ENCODE data around the gene ROBO1. TPM values are rescaled to one million over a fixed set of nuclear protein-coding genes. Genes with fewer than 3 reads are reported as not detected.

Gene ROBO1
- total RNA-seq, 1 donor from 2014 or later = 182 TPM

DNA sequence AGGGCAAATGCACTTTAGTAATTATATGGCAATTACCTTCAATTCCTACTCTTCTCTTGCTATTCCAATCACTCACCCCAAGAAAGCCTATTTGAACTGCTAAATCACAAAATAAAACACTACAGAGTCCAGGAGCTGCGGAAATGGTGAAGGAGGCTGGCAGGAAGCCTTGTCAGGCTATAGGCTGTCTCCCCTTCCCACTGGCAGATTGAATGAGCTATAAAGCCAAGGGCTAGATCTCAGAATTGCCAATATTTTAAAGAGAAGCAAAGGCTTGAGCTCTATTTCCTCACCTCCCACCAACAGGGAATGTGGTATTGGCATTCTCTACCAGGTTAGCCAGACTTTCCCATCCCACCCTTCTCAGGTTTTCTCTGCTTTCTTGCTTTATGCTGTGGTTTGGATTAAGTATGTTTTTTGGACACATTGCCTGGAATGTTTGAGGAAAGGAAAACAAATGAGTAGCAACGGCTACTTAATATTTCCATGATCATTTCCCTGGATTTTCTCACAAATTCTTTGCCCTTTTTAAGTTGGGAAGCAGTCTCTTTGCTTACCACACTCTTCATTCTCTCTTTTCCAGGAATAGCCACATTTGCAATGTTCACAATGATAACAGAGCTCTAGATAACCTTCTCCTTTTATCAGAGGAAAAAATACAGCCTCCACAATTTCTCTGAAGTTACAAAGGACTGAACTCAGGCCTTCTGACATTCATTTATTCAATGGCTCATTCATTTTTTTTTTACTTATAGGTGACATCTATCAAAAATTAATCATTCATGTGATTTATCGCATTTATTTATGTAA is 1125.4 kb downstream of the ROBO1 start:
- DNase-seq (ENCODE audit: extremely low spot score, unreplicated experiment) = no peak
- Mint-ChIP-seq H3K27me3 (no peaks in the 10 kb centered on the region), H3K4me1 (ENCODE audit: unreplicated experiment) (peaks cover 11% of the 10 kb centered on the region), H3K4me3 (no peak overlapping the region), H3K27ac (no peak overlapping the region), H3K9me3 (no peaks in the 10 kb centered on the region), H3K36me3 (peaks cover 25% of the 10 kb centered on the region)
- no peak for TF ChIP-seq CTCF (conservative IDR thresholded peaks at IDR 0.05)

GRCh38 chr3:78641703-78642102 is 1126.1 kb downstream of the ROBO1 start:
- H3K4me3 Mint-ChIP-seq = no peak overlapping the region
- no peaks in the 10 kb centered on the region for H3K27me3 Mint-ChIP-seq
- peaks cover 4% of the 10 kb centered on the region for H3K4me1 Mint-ChIP-seq (ENCODE audit: unreplicated experiment)
- DNase-seq (ENCODE audit: extremely low spot score, unreplicated experiment) = no peak
- H3K27ac Mint-ChIP-seq = no peak overlapping the region
- H3K9me3 Mint-ChIP-seq = no peaks in the 10 kb centered on the region
- TF ChIP-seq CTCF (conservative IDR thresholded peaks at IDR 0.05) = no peak
- H3K36me3 Mint-ChIP-seq = peaks cover 21% of the 10 kb centered on the region

DNA sequence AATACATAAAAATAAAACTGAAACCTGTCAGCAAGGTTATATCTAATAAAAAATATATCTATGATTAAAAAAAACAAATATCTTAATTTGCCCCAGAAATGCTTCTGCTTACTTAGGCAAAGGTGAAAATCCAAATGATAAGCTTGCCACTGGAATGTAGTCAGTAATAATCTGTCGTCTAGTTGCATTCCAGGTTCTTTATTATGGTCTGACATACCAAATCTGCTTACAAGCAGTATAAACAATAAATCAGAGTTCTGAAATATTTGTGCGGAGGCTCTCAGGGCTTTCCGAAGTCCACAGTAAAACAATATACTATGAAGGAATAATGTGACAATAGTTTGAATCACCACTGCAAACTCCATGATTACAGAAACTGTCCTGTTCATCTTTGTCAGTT is 1133.5 kb downstream of the ROBO1 start:
- no peaks in the 10 kb centered on the region for H3K27me3 Mint-ChIP-seq
- H3K27ac Mint-ChIP-seq = no peak overlapping the region
- peaks cover 21% of the 10 kb centered on the region for H3K36me3 Mint-ChIP-seq
- no peak overlapping the region for H3K4me3 Mint-ChIP-seq
- DNase-seq (ENCODE audit: extremely low spot score, unreplicated experiment) = no peak
- H3K4me1 Mint-ChIP-seq (ENCODE audit: unreplicated experiment) = peaks cover 8% of the 10 kb centered on the region
- no peak for TF ChIP-seq CTCF (conservative IDR thresholded peaks at IDR 0.05)
- no peaks in the 10 kb centered on the region for H3K9me3 Mint-ChIP-seq

DNA sequence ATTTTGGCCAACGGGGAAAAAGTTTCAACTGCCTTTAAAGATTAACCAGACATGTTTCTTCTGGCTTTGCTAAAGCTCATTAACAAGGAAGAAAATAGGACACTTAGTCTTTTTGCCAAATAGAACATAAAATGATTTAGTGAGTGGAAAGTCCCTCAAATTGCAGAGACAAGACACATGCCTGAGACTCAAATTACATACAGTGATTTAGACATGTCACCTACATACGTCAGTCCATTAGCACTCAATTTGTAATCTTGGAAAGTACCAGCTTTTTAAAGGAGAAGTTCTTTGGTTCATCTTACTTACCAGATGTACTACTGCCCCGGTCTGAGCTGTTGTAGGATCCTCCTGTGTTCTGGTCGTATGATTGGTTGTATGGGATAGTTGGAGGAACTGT is 1134.2 kb downstream of the ROBO1 start:
- peaks cover 8% of the 10 kb centered on the region for H3K4me1 Mint-ChIP-seq (ENCODE audit: unreplicated experiment)
- no peak overlapping the region for H3K4me3 Mint-ChIP-seq
- no peak for TF ChIP-seq CTCF (conservative IDR thresholded peaks at IDR 0.05)
- DNase-seq (ENCODE audit: extremely low spot score, unreplicated experiment) = no peak
- no peaks in the 10 kb centered on the region for H3K9me3 Mint-ChIP-seq
- no peaks in the 10 kb centered on the region for H3K27me3 Mint-ChIP-seq
- H3K27ac Mint-ChIP-seq = no peak overlapping the region
- peaks cover 25% of the 10 kb centered on the region for H3K36me3 Mint-ChIP-seq

- peaks cover 29% of the 10 kb centered on the region for H3K36me3 Mint-ChIP-seq
- no peak overlapping the region for H3K4me3 Mint-ChIP-seq
- H3K9me3 Mint-ChIP-seq = no peaks in the 10 kb centered on the region
- no peak for TF ChIP-seq CTCF (conservative IDR thresholded peaks at IDR 0.05)
- peaks cover 8% of the 10 kb centered on the region for H3K4me1 Mint-ChIP-seq (ENCODE audit: unreplicated experiment)
- DNase-seq (ENCODE audit: extremely low spot score, unreplicated experiment) = no peak
- H3K27me3 Mint-ChIP-seq = no peaks in the 10 kb centered on the region
- no peak overlapping the region for H3K27ac Mint-ChIP-seq
These were observed 1134.8 kb downstream of the ROBO1 start for GRCh38 chr3:78632925-78633553.
